Activated gamma-delta T cell (primary cell): ENCODE measurements around the gene RPS6KA2.

Experiments
- DNase-seq: peaks from one replicate; lab custom pipeline; 2025; lab: John Stamatoyannopoulos, UW

RPS6KA2 gene

GRCh38 chr6:166466178-166467122, 160.6 kb downstream of the RPS6KA2 start:
- DNase-seq = no peak

- DNase-seq = no peak
Observed at GRCh38 chr6:166465671-166466087, 161.4 kb downstream of the RPS6KA2 start.

DNA sequence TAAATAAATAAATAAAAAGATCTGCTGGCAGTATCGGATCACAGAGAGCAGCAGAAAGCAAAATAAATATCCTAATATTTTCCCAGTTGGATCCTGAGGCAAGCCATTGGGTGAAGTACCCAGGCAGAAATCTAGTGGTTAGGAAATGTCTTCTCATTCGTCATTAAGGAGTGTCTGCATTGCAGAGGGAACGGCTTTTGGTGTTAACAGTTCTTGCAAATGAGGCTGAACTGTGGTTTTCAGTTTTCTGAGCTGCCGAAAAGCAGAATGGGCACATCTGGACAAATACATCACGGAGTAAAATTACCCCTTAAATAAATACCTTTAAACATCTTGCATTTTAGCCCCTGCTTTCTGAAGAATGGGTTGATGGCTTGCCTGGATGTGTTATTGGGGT, 162.1 kb downstream of the RPS6KA2 start:
- DNase-seq = no peak

DNA sequence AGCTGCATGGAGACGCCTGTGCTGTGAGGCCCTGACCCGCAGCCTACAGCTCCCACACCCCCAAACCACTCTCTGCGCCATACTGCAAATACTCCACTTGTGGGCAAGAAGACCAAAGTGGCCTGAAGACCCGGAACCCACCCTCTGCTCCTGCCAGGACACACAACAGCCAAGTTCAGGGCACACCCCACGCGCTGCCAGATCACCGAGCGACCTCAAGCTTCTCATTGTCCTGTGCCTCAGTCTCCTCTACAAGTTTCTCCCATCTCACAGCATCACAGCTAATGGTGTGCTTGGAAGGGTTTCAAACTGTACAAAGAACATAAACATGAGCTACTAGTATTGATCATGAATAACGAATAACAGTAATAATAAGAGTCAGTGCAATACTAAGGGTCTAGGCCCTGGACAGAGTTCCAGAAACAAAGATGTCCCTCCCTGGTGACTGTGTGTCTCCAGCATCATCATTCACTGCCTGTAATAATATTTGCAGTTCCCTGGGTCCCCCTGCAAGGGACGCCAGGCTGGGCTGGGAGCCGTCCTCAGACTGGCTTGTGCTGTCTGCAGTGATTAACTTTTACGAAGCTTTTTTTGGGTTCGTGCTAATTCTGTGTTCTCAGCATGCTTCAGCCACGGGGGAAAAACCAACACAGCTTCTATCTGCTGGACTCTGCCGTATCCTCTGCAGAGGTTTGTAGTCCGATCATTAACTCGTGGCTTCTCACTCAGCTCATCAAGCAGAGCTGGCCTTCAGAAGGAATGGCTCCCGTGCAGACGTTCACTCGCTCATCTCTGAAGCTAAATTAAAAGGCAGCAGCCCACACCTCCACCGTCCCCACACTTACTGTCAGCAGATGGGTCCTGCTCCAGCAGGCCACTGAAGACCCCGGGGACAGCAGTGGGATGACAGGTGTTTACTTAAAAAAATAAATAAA, 162.7 kb downstream of the RPS6KA2 start:
- DNase-seq = no peak

- no peak for DNase-seq
Observed at GRCh38 chr6:166463359-166464067, 163.5 kb downstream of the RPS6KA2 start.

DNA sequence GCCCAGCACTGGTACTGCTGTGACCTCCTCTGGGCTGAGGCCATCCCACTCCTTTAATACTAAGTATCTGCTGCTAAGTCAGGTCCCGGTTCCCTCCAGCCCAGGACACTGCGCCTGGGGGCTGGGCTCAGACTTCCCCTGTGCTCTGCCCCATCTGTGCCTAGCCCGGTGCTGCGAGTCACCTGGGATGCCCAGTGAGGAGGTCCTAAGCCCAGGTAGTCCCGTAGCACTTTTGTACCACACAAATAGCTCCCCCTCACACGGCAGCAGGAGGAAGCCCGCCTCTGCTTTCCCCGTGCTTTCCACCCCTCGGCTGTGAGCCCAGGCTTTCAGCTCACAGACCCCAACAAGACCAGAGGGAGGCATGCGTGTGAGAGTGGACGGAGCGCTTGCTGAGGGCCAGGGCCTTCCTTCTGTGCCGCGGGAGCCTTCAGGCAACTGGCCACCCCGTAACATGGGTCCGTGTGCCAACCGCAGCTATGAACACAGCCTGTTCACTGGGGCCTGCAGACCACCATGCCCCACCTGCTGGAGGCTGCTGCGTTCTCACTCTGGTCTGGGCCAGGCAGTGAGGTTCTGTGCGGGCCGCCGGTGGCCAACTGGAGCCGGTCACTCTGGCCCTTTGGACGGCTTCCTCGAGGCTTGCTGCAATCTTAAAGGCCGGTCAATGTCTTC, 164.5 kb downstream of the RPS6KA2 start:
- no peak for DNase-seq

DNA sequence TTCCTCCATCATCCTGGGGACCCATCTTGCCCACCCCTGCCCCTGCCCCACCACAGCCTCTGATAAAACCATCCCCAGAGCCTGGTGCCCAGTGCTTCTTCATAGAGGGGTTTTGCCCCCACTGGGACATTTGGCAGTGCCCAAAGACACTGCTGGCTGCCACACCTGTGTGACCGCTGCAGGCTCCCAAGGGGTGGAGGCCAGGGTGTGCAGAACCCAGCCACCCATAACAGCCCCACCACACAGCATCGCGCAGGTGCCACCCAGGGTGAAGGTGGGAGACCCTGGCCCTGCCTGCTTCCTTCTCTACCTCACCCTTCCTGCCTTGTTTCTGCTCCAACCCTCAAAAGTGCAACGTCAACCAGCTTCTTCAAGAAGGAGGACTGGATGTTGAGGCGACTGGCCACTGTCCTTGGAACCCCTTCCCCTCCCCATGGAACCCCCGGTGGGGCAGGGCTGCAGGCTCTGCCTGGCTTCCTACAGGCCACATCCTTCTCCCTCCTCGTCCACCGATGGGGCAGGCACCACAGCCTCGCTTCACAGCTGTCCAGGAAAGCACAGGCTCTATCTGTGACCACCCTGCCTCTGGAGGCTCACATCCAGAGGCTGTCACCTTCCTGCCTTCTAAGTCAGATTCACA, 165.1 kb downstream of the RPS6KA2 start:
- DNase-seq = no peak

DNA sequence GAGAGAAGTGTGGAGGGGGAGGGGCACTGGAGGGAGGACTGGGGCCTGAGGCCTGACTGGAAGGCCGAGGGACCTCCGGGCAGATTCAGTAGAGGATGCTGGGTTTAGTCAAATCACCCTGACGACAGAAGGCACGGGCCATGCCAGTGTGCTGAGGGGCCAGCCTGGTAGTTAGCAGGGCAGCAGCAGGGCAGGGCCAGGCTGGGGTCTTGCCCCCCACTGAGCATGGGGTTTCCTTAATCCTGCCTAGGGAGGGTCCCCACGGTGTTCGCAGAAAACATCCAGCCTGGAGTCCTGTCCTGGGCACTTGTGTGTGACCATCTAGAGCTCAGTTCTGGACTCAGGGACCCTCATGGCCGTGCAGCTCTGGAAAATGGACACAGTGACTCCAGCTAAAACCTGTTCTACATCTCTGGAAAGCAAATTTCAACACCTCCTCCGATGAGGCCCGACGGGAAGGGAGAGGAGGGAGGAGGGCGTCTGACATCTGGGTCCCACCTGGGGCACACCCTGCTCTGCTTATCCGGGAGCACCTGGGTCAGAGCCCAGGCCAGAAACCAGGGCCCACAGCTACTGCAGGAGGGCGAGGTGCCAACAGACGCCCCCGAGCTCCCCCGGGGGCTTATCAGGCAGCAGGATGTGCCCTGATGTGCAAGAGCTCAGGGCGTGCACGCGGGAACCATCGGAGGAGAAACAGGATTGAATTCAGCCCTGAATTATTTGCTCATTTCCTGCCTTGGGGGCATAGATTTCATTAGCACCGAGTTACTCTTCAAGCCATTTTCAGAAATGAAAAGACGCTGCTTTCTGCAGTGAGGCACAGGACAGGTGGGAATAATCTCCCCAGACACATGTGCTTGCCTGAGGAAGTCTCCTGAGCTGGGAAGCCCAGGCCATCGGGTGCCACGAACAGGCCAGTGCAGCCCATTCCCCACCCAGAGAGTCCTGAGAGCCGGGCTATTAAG, 166.3 kb downstream of the RPS6KA2 start:
- DNase-seq = no peak

GRCh38 chr6:166459906-166460305, 167.1 kb downstream of the RPS6KA2 start:
- no peak for DNase-seq

- no peak for DNase-seq
Observed at GRCh38 chr6:166459272-166459671, 167.8 kb downstream of the RPS6KA2 start.

DNA sequence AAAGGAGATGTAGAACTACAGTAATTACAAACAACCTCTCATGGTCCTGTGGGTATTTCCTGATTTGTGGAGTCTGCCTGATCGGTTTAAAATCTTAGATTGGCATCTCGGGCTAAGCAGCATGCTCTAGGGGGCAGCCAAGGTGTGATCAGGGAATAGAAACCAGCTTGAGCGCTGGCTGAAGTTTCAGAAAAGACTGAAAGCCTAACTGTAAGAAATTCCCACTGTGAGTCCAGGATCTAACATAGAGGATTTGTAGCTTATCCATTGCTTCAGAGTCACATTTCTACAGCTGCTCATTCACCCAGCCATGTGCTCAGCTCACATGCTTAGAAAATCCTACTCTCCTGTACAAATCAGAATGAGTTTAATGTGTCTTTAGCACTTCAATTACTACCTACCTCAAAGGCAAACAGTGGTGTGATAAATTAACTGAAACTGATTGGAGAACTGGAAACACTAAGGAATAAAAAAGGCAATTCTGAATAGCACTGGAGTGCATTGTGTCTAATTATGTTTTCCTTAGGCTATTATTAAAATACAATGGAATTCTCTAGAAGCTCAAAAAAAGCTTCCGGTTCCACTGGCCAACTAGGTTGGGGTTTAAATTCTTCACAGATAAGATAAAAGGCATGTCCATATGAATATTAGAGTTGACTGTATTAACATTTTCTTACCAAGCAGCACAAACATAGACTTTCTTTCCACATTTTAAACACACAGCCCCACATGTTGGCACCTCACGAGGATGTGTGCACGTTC, 170.5 kb downstream of the RPS6KA2 start:
- DNase-seq = no peak

DNA sequence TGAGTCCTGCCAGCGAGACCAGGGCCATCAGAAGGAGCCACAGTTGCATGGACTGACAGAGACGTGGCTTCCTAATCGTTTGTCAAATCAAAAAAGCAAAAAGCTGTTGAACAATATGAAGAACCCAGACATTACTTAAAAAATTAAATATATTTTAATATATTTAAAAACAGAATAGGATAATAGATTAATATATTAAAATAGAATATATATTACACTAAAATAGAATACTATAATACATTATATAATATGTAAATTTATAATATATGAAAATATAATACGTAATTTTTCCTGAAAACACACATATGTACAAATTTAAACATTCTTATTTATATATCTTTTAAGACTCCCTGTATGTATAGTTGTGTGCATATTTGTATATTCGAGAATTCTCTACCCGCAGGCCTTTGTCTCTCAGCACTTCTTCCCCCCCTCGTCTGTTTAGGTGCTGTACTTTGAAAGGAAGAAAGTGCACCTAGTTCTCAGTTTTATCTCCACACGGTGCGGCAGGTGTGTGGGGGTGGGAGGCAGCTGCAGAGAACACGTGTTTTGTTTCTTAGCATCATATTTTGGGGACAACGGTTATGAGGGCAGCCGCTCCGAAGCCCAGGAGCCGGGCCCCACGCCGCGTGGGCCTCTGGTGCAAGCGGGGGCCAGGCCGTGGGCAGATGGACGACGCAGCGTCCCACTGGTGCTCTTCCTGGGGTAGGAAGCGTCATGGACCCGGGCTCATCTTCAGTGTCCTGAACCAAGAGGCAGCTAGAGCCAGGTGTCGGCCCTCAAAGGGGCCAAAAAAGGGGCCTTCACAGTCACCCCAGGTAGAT, 172.1 kb downstream of the RPS6KA2 start:
- DNase-seq = no peak

DNA sequence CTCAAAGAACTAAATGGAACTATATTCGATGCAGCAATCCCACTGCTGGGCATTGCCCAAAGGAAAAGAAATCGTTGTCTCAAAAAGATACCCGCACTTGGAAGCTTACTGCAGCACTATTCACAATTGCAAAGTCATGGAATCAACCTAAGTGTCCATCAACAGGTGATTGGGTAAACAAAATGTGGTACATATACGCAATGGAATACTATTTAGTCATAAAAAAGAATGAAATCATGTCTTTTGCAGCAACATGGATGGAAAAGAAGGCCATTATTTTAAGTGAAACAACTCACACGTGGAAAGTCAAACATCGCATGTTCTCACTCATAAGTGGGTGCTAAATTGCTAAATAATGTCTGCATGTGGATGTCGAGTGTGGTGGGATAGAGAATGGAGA, 173.4 kb downstream of the RPS6KA2 start:
- no peak for DNase-seq

GRCh38 chr6:166450167-166450873, 176.7 kb downstream of the RPS6KA2 start:
- DNase-seq = no peak

DNA sequence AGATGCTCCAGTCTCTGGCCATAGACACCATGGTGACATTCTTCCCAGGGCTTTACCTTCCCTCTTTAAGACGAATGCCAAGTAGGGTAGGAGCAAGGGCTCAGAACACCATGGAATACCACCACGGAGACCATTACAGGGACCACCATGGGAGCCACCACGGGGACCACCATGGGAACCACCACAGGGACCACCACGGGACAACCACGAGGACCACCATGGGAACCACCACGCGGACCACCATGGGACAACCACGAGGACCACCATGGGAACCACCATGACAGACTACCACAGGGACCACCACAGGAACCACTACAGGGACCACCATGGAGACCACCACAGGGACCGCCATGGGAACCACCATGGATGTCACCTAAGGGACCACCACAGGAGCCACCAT, 177.4 kb downstream of the RPS6KA2 start:
- DNase-seq = no peak

GRCh38 chr6:166449036-166449435, 178.0 kb downstream of the RPS6KA2 start:
- DNase-seq = no peak

DNA sequence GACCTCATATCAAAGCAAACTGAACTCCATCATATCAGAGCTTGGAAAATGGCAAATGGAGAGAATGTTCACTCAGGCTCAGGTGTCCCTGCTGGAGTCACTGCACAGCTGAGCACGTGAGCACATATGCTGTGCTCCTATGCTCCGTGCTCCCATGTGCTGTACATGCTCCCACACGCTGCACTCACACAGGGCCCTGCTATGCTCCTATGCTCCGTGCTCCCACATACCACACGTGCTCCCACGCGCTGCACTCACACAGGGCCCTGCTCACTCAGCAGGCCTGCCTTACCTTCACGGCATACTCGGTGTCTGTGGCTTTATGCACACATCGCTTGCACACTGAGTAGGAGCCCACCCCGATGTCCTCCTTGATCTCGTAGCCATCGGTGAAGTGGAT, 178.6 kb downstream of the RPS6KA2 start:
- DNase-seq = no peak
